Trophoblast cell (in vitro differentiated cells and primary cell): ENCODE measurements around the gene SCNN1G.

Experiments
- DNase-seq, 2 donors: peaks; one replicate each; pipeline ENCODE4 v3.0.0-alpha.2; 2016
- H2AFZ ChIP-seq: 2 replicates; pipeline ENCODE4 v1.6.1; 2013; ENCODE audit warnings: low read length, moderate library complexity, mild to moderate bottlenecking; ENCODE audit not compliant: insufficient read depth, poor library complexity
- H2AK5ac ChIP-seq: 2 replicates; pipeline ENCODE4 v1.6.1; 2013; ENCODE audit warnings: mild to moderate bottlenecking, low read length
- H2BK120ac ChIP-seq: 2 replicates; pipeline ENCODE4 v1.6.1; 2013; ENCODE audit warnings: low read length, mild to moderate bottlenecking, moderate library complexity; ENCODE audit not compliant: insufficient read depth, poor library complexity
- H2BK12ac ChIP-seq: 2 replicates; pipeline ENCODE4 v1.6.1; 2013; ENCODE audit warnings: mild to moderate bottlenecking, low read length, moderate library complexity
- H2BK5ac ChIP-seq: 2 replicates; pipeline ENCODE4 v1.6.1; 2013; ENCODE audit warnings: low read length, low read depth, moderate library complexity, mild to moderate bottlenecking; ENCODE audit not compliant: poor library complexity
- H3K14ac ChIP-seq: 2 replicates; pipeline ENCODE4 v1.6.1; 2013; ENCODE audit warnings: mild to moderate bottlenecking, low read length
- H3K18ac ChIP-seq: 2 replicates; pipeline ENCODE4 v1.6.1; 2013; ENCODE audit warnings: mild to moderate bottlenecking, low read length
- H3K23ac ChIP-seq: 2 replicates; pipeline ENCODE4 v1.6.1; 2013; ENCODE audit warnings: low read length
- H3K27ac ChIP-seq: 2 replicates; pipeline ENCODE4 v1.5.1; 2013; ENCODE audit warnings: low read depth, mild to moderate bottlenecking, inconsistent platforms, low read length, moderate library complexity
- H3K27me3 ChIP-seq: 2 replicates; pipeline ENCODE4 v1.6.1; 2013; ENCODE audit warnings: inconsistent platforms, mild to moderate bottlenecking, low read length, moderate library complexity; ENCODE audit not compliant: insufficient read depth
- H3K36me3 ChIP-seq, 2 experiments: 1 replicate in 1 of 2; 2 replicates in 1 of 2; pipeline ENCODE4 v1.6.1; 2013; ENCODE audit warnings: low read length in 2 of 2, mild to moderate bottlenecking in 2 of 2, moderate library complexity in 1 of 2; ENCODE audit not compliant: insufficient read depth in 2 of 2, control insufficient read depth in 1 of 2
- H3K4ac ChIP-seq: 2 replicates; pipeline ENCODE4 v1.6.1; 2013; ENCODE audit warnings: low read depth, mild to moderate bottlenecking, low read length, moderate library complexity
- H3K4me1 ChIP-seq, 2 experiments: 1 replicate in 1 of 2; 2 replicates in 1 of 2; pipeline ENCODE4 v1.6.1; 2013; ENCODE audit warnings: low read length in 2 of 2, mild to moderate bottlenecking in 2 of 2, moderate library complexity in 1 of 2; ENCODE audit not compliant: insufficient read depth in 2 of 2, control insufficient read depth in 1 of 2
- H3K4me2 ChIP-seq: 2 replicates; pipeline ENCODE4 v1.6.1; 2013; ENCODE audit warnings: inconsistent platforms, mild to moderate bottlenecking, low read length, moderate library complexity
- H3K4me3 ChIP-seq: 2 replicates; pipeline ENCODE4 v1.5.1; 2013; ENCODE audit warnings: mild to moderate bottlenecking, low read depth, low read length, inconsistent platforms
- H3K79me1 ChIP-seq: one replicate; pipeline ENCODE4 v1.6.1; 2013; ENCODE audit warnings: low read length
- H3K79me2 ChIP-seq: 2 replicates; pipeline ENCODE4 v1.6.1; 2013; ENCODE audit warnings: low read length, mild to moderate bottlenecking; ENCODE audit not compliant: control insufficient read depth, insufficient read depth, poor library complexity
- H3K9ac ChIP-seq: 2 replicates; pipeline ENCODE4 v1.6.1; 2013; ENCODE audit warnings: mild to moderate bottlenecking, low read length
- H3K9me3 ChIP-seq: 2 replicates; pipeline ENCODE4 v1.6.1; 2013; ENCODE audit warnings: low read depth, mild to moderate bottlenecking, control low read depth, inconsistent platforms, low read length; ENCODE audit not compliant: insufficient read depth
- H4K12ac ChIP-seq: 2 replicates; pipeline ENCODE4 v1.6.1; 2013; ENCODE audit warnings: low read depth, mild to moderate bottlenecking, low read length, moderate library complexity
- H4K8ac ChIP-seq: 2 replicates; pipeline ENCODE4 v1.6.1; 2013; ENCODE audit warnings: low read depth, mild to moderate bottlenecking, low read length, moderate library complexity
- H4K91ac ChIP-seq: one replicate; pipeline ENCODE4 v1.6.1; 2013; ENCODE audit warnings: low read depth, mild to moderate bottlenecking, low read length, moderate library complexity
- WGBS: extraction: QIAGEN DNeasy Blood & Tissue Kit; methylation state at CpG from one replicate; pipeline ENCODE4 v1.1.7; 2013; ENCODE audit warnings: missing lambda C conversion rate; ENCODE audit not compliant: insufficient read length, insufficient coverage; ENCODE audit errors: extremely low coverage; 5-methylcytosine and 5-hydroxymethylcytosine counted together

SCNN1G gene

DNA sequence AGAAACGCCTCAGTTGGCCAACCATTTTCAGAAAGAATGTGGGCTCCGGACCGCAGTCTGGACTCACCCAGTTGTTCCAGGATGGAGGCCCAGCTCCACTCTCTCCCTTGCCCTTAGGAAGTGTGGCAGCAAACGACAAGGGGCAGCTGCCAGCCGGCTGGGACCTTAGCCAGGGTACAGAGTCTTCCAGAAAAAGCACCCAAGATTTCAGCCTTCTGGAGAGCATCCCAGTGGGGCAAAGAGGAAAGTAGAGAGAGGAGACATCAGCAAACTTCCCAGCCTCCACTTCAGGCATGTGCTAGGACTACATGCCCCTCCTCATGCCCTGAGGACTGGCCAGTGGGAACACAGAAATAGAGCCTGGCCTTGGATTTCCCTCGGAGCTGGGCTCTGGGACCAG lies 62.7 kb downstream of the SCNN1G start:
- no peak overlapping the region for H2AFZ ChIP-seq
- no peaks in the 10 kb centered on the region for H3K79me2 ChIP-seq
- no peaks in the 10 kb centered on the region for H3K27me3 ChIP-seq
- H3K9me3 ChIP-seq, result no peaks in the 10 kb centered on the region
- H3K36me3 ChIP-seq, result no peaks in the 10 kb centered on the region
- no peak overlapping the region for H3K18ac ChIP-seq
- no peak overlapping the region for H2BK12ac ChIP-seq
- no peak overlapping the region for H3K27ac ChIP-seq
- no peak for DNase-seq
- H3K4me1 ChIP-seq, result no peaks in the 10 kb centered on the region
- H3K4me2 ChIP-seq, result no peak overlapping the region
- H4K12ac ChIP-seq, result no peak overlapping the region
- no peak overlapping the region for H3K14ac ChIP-seq
- H2AK5ac ChIP-seq, result no peak overlapping the region
- H4K91ac ChIP-seq, result no peak overlapping the region
- no peaks in the 10 kb centered on the region for H3K79me1 ChIP-seq
- H4K8ac ChIP-seq, result no peak overlapping the region
- WGBS, result no CpG with 5 or more reads among the region's 6 CpGs
- no peak overlapping the region for H3K9ac ChIP-seq
- no peak overlapping the region for H3K4me3 ChIP-seq
- H2BK120ac ChIP-seq, result no peak overlapping the region
- no peak overlapping the region for H2BK5ac ChIP-seq
- no peak overlapping the region for H3K4ac ChIP-seq
- H3K23ac ChIP-seq, result no peak overlapping the region

DNA sequence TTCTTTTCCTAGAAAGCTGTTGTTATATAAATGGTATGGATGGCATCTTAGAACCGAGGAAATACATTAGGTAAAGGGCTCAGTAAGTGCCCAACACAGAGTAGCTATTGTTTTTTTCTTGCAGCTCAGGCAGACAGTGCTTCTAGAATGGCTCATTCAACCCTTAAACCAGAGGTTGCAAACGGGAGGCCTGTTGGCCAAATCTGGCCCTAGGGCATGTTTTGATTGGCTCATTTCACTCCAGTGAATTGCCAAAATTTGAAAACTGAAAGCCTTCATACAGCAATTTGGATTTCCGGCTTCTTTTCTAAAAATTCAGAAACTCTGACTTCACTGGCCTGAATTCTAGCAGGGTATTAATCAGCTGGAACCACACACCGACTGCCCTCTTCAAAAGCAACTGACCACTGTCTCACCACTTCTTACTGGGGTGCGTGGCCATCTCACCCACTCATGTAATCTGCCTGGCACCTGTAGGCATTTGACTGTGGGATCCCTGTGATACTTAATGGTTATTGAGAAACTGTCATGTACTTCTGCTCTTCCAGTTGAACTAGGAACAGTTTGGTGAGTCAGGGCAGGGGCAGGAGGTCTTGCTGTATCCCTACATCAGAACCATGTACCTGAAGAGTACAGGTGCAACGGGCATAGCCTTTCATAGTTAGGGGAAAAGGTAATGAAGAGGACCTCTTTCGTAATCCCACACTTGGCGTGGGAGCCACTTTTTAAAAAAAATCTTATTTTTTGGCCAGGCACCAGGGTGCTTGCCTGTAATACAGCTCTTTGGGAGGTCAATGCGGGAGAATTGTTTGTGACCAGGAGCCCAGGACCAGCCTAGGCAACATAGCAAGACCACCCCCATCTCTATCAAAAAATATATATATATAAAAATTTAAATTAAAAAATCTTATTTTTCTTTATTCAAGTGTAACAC lies 66.0 kb downstream of the SCNN1G start:
- no peak overlapping the region for H3K4me2 ChIP-seq
- no peaks in the 10 kb centered on the region for H3K4me1 ChIP-seq
- H3K9me3 ChIP-seq, result no peaks in the 10 kb centered on the region
- H3K23ac ChIP-seq, result no peak overlapping the region
- no peak overlapping the region for H3K14ac ChIP-seq
- no peak overlapping the region for H2BK12ac ChIP-seq
- no peaks in the 10 kb centered on the region for H3K36me3 ChIP-seq
- H2AFZ ChIP-seq, result no peak overlapping the region
- no peak overlapping the region for H4K8ac ChIP-seq
- no peaks in the 10 kb centered on the region for H3K79me1 ChIP-seq
- H3K18ac ChIP-seq, result no peak overlapping the region
- no peak overlapping the region for H4K91ac ChIP-seq
- no peak overlapping the region for H2BK120ac ChIP-seq
- H3K27me3 ChIP-seq, result no peaks in the 10 kb centered on the region
- no peak overlapping the region for H3K27ac ChIP-seq
- H2BK5ac ChIP-seq, result no peak overlapping the region
- no peak overlapping the region for H2AK5ac ChIP-seq
- no peak for DNase-seq
- H3K4me3 ChIP-seq, result no peak overlapping the region
- no peak overlapping the region for H3K4ac ChIP-seq
- H3K9ac ChIP-seq, result no peak overlapping the region
- H4K12ac ChIP-seq, result no peak overlapping the region
- no peaks in the 10 kb centered on the region for H3K79me2 ChIP-seq
- no CpG with 5 or more reads among the region's 9 CpGs for WGBS

DNA sequence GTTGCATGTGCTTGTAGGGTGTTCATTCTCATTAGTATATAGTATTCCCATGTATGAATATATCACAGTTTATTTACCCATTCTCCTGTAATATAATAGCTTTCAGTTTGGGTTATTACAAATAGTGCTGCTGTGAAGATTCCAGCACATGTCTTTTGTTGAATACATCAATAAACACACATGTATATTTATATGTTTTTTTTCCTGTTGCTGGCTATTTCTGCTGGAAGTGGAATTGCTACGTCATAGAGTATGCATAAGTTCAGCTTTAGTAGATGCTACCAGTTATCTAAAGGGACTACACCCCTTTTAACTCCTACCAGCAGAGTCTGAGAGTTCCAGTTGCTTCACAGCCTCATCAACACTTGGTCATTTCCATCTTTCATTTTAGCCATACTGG lies 67.3 kb downstream of the SCNN1G start:
- Histone ChIP-seq H4K91ac (no peak overlapping the region), H3K27me3 (no peaks in the 10 kb centered on the region), H3K4me2 (no peak overlapping the region), H3K18ac (no peak overlapping the region), H3K36me3 (no peaks in the 10 kb centered on the region), H4K8ac (no peak overlapping the region), H3K23ac (no peak overlapping the region), H2AFZ (no peak overlapping the region), H3K9me3 (no peaks in the 10 kb centered on the region), H4K12ac (no peak overlapping the region), H3K27ac (no peak overlapping the region), H3K79me2 (no peaks in the 10 kb centered on the region), H3K4ac (no peak overlapping the region), H3K4me1 (no peaks in the 10 kb centered on the region), H2BK12ac (no peak overlapping the region), H2BK120ac (no peak overlapping the region), H3K9ac (no peak overlapping the region), H3K4me3 (no peak overlapping the region), H3K14ac (no peak overlapping the region), H3K79me1 (no peaks in the 10 kb centered on the region), H2BK5ac (no peak overlapping the region), H2AK5ac (no peak overlapping the region)
- no peak for DNase-seq
- no CpG with 5 or more reads among the region's 1 CpG for WGBS

DNA sequence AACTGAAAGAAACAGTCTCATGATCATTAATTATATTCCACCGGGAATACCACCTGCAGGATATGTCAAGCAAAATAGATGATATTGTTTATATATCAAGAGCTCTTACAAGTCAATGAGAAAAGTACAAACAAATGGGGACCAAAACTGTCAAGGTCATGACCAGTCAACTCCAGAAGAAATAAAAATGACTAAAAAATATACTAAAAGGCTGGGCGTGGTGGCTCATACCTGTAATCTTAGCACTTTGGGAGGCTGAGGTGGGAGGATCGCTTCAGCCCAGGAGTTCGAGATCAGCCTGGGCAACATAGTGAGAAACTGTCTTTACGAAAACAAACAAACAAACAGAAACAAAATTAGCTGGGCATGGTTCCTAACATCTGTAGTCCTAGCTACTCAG lies 69.8 kb downstream of the SCNN1G start:
- Histone ChIP-seq H4K91ac (no peak overlapping the region), H3K4me1 (no peaks in the 10 kb centered on the region), H3K9ac (no peak overlapping the region), H2BK120ac (no peak overlapping the region), H4K12ac (no peak overlapping the region), H3K9me3 (no peaks in the 10 kb centered on the region), H2BK5ac (no peak overlapping the region), H2BK12ac (no peak overlapping the region), H3K4me3 (no peak overlapping the region), H3K79me1 (no peaks in the 10 kb centered on the region), H3K36me3 (no peaks in the 10 kb centered on the region), H3K4me2 (no peak overlapping the region), H2AK5ac (no peak overlapping the region), H3K4ac (no peak overlapping the region), H3K23ac (no peak overlapping the region), H4K8ac (no peak overlapping the region), H2AFZ (no peak overlapping the region), H3K79me2 (no peaks in the 10 kb centered on the region), H3K14ac (no peak overlapping the region), H3K27ac (no peak overlapping the region), H3K18ac (no peak overlapping the region), H3K27me3 (no peaks in the 10 kb centered on the region)
- DNase-seq, result no peak
- WGBS, result no CpG with 5 or more reads among the region's 5 CpGs
